GM19324 (cell line): Measurements from ENCODE around the gene GPR31.

Source experiments
- ATAC-seq: cut with Tn5 transposase; IDR thresholded peaks from one replicate; pipeline ENCODE4 v1.9.1; 2021; ENCODE audit warnings: mild to moderate bottlenecking, moderate library complexity; ENCODE audit not compliant: unreplicated experiment, low FRiP score

The GPR31 gene

DNA sequence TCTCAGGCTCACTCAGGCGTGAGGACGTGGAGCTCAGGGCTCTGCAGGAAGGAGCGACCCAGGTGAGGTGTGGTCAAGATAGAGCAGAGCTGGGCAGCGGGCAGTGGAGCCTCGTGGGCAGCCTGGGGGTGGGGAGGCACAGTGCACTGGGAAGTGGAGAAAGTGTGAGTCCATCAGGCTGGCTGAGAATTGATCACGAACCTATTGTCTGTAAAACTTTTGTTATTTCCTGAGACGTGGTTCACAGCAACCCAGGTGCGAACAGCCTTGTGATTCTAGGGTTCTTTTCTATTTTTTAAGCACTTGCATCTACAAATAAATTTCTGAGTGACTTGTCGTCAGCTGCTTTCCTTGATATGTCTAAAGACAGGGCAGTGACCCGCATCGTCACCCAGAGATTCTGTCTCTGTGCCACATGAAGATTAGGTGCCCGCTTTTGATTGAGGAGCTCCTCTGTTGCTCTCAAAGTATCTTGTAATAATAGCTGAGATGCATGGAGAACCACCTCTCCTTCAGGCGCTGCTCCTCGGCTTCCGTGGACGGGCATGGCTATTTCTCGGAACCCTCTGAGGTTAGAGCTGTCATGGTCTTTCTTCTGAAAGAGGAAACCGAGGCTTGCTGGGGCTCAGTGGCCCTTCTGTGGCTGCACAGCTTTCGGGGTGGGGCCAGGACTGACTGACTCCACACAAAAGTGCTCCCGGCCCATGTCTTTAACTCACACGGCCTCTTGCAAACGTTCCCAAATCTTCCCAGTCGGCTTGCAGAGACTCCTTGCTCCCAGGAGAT, 35.5 kb downstream of the GPR31 start:
- ATAC-seq, result peak; percentile 35

DNA sequence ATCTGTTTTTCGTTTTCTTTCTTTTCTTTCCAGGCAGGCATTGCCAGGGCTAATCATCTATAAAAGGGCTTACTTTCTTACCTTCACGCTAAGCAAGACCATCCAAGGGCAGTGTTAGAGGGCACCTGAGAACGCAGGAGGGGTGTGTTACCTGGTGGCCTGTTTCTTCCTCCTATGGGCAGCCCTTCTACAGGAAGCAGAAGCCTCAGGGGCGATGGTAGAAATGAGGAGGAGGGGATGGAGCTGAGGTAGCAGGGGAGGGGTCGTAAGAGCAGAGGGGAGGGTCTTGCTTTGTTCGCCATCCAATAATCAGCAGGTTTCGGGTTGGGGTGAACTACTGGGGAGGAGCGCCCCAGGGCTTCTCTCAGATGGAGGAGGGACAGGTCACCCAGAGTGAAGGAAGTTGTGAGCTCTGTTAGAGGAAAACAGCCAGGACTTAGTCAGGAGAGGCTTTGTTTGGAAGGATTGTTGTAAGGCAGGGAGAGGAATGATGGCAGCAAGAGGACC, 36.4 kb downstream of the GPR31 start:
- ATAC-seq, result no peak

DNA sequence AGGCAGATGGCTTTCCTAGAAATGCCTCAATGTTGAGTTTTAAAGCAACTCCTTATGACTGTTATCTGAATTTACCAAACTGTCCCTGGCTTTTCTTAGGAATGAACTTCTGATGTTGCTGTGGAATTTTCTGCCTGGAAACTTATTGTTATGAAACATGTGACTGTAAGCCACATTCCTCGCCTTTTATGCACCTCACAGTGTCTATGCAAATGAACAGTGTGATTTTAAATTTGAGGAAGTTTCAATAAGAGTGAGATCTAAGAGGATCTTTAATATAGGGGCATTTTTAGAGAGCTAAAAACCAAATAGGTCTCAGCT, 37.2 kb downstream of the GPR31 start:
- no peak for ATAC-seq

DNA sequence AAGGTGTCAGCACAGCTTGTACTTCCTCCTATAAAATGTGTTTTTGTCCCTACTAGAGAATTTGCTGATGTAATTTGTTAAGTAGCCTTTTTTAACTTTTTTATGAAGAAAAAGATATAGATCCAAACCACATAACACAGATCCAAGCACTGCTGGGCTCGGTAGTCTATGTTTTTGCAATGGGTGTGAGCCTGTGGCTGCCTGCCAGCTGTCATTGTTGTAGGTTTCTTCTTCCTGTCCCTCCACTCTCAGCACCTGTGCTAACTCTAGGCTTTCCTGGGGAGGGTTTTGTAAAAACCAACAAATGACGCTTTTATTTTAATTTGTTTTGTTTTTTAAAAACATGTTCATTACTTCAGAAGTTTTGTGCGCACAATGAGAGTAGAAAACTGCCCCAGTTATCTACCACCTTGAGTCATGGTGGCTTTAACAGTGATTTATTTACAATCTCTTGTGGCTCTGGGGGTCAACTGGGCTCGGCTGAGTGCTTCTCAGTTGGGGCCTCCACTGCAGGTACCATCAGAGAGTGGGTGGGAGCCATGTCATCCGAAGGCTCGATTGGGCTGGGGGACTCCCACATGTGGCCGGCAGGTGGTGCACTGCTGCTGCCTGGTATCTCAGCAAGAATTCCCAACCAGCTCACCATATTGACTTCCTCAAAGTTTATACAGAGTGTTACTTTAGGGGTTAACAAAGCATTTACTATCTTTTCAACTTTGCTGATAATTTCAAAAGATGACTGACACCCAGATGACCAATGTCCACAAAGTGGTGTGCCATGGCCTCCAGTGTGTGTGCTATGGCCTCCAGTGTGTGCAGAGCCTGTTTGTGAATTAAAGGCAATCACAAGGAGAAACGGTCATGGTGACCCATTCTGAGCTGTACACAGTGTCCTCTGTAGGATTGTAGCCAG, 37.9 kb downstream of the GPR31 start:
- ATAC-seq, result no peak

DNA sequence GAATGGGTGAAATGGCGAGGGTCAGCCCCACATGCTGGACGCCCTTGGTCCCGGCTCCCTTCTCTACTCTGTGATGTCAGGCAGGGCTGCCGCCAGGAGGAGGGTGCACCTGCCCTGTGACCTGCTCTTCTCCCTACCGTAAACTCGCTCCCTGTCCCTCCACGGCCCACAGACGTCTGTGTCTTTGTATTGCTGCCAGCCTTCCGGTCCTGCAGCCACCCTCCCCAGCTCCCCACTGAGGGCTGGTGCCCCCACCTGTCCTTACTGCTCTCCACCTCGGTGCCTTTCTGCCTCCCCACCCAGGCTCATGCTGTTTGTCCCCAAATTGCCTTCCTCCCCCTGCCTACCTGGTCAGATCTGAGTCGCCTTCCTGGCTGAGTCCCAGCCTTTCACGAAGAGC, 38.9 kb downstream of the GPR31 start:
- no peak for ATAC-seq

DNA sequence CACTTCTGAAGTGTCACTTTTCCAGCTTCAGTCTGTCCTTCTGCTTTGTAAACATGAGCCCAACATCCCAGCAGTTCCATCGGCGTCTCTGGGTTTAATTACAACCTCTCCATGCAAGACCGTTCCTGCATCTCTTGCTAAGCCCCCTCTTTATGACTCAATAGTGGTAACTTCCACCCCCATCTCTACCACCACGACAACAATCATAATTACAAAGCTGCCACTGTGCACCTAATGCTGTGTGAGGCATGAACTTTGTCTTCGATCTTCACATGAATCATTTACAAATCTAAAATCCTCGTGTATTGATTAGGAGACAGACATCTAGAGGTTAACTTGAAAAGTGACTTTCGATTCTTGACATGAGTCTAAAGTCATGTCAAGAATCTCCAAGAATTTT, 39.8 kb downstream of the GPR31 start:
- no peak for ATAC-seq

DNA sequence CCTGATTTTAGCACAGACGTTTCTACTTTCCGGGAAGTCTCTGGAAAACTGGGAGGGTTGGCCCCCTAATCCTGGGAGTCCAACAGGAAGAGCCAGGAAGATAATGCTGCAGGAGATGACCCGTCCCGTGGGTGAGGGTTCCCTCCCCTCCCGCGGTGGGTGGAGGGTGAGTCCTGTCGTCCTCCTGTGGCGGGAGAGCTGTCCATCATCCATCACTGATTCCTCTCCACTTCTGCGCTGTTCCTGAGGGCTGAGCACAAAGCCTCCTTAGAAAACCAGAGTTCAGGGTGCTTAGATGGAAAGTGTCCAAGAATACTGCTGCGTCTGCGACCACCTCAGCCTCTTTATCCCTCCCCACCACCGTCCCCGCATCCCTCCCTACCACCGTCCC, 40.9 kb downstream of the GPR31 start:
- ATAC-seq, result no peak

DNA sequence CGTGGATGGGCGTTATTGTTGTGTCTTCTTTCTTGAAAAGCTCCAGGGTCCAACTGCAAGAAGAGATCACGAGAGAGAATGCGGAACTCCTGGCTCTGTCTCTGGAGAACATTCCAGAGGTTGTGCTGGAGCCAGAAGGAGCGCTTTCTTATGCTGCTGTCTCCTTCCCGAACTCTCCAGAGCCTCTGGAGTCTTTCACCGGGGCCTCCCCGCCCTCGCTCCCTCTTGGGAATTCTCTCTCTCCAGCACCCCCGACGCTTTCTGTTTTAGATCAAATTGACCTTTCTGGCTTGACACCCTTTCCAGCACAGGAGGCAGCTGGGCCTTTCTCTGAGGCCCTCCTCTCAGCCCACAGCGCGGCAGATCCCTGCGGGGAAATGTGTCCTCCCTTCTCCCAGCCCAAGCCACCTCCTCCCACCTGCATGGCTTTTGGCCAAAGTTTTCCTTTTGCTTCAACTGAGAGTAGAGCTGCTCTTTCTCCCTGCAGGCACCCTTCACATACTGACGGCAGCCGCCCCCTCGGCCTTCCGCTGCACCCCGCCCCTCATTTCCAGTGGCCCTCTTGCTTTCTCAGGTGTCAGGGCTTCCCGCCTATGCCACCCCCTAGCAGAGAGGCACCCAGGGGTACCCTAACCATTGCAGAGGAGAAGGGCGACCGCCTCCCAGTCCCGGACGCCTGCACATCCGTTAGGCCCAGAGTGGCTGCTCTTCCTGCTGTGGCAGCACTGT, 41.5 kb downstream of the GPR31 start:
- ATAC-seq, result no peak

DNA sequence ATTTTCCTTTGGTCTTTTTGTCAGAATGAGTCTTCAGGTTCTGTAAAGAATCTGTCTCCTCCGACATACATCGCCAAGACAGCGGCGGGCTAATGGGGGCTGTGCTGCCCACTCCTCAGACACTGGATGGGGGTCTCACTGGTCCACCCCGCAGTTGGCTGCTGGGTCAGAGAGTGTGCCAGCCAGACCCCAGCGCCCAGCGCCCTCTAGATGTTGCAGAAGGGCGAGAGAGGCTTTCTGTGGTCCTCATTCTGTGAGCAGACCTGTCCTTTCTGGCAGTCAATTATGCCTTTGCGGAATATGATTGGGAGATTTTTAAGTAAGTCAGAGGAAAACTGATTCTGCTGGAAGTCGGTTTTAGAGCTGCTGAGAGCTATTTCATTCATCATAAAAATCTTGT, 42.7 kb downstream of the GPR31 start:
- no peak for ATAC-seq

DNA sequence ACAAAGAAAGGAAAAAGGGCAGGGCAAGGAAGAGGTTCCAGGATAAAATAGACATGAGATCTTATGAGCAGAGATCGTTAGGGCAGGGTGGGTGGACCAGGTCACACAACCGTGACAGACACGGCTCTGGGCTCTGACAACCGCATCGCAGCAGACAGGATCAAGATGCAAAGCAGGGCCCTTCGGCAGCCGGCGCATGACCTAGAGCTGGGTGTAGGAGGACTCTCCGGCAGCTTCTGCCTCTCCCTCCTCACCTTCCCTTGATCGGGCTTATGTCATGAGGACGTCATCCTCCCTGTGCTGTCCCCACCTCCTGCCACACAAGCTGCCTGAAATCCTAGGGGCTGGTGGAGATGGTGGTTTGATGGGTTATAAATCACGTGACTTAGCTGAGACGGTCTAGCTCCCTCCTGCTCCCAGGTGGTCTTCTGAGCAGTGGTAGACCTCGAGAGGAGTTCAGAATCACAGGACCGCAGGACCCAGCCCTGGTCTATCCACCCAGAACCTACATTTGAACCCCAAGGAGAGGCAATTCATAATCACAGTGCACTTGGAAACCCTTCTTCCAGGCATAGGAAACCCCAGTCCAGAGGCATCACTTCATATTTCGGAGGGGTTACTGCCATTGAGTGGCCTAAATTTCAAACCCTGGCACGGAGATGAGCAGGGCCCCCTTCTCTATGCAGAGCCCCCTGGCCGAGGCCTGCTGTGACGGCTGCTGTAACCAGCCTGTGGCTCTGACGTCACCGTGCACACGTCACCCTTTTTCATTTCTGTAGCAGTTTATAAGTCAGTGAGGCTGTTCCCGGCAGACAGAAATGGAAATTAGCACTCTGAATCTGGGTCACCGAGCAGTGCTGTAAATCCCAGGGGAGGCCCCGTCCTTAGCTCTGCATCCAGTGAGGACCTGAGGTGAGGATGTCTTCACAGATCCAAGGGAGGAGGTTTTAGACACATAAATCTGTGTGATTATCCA, 43.6 kb downstream of the GPR31 start:
- ATAC-seq, result peak; percentile 93

DNA sequence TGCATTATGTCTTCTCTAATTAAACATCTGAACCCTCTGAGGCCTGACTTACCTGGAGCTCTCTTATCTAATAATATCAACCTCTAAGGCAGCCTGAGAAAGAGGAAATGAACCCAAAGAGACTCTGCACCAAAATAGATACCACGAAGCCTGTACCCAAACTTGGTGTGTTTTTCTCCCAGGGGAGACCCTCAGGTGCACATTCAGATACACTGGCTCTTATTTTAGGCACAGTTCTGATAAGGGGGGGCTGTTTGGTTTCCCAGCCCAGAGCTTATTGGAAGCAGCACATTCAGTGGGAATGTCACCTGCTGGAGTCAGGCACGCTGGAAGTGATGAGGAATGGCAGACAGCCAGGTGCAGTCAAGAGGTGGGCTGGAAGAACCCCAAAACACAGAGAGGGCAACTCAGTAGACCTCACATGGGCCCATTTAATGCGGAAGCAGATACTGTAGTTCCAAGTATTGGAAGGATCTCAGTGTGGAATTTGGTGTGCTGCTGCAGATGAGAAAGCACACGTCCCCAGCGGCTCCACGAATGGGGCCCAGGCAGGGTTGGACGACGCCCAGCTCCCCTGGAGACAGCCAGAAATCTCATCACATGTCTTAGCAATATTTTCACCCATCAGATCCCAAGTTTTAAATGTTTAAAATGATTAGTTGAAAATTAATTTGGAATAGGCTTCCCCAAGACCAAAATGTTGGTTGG, 44.6 kb downstream of the GPR31 start:
- ATAC-seq, result peak; percentile 63

DNA sequence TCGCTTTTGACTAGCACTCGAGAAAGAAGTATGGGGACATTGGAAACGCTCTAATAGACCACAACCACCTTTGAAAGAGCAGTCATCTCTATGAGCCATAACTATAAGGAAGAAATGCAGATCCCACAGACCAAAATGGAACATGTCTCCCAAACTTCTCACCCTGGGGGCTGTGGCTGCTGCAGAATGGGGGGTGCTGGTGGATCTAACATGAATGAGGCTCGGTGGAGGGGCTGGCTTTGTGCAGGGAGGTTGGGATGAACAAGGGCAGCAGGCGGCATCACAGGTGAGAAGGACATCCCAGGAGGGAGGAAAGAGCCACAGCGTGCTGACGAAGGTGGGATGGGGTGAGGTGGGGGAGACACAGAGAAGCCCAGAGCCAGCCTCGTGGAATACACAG, 45.4 kb downstream of the GPR31 start:
- ATAC-seq, result no peak

DNA sequence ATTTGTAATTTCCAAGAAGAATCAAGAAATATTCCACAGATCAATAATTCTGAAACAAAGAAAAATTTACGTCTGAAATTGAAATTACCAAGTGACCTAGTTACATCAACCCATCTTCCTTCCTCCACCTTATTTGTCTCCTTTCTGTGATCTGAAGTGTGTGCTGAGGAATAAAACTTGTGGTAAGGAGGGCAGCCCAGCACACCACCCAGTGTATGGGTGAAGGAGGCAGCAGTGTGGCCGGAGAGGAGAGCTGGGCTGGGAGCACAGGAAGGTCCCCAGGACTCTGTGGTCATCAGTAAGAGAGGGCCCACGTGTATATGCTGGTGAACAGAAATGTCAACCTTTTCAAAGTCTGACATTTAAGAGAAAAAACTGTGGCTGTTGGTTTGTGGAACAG, 46.2 kb downstream of the GPR31 start:
- no peak for ATAC-seq

DNA sequence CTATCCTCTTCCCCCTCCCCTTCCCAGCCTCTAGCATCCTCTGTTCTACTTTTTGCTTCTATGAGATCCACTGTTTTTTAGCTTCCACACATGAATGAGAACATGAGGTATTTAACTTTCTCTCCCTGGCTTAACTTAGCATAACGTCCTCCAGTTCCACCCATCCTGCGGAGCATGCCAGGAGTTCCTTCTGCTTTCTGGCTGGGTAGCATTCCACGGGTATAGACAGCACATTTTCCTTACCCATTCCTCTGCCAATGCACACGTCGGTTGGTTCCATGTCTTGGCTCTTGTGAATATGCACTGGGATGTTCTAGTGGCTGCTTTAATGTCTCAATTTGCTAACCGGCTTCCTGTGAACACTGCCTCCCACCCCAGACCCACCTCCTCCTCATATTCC, 48.1 kb downstream of the GPR31 start:
- ATAC-seq, result no peak

DNA sequence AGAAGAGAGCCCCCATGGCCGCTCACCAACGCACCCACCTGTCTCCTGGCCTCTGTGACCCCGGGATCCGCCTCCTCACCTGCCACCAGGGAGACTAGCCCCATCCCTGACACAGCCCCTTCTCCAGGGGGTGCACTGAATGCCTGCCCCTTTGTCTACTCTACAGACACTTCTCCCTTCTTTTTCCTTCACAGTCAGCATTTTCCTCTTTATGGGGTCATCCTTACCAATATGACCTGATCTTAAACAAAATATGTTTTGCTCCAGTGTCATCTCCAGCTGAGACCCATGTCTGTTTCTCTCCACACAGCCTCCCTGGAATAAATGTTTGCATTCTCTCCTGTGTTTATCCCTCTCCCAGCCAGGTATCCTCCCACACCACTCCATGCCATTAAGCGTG, 49.5 kb downstream of the GPR31 start:
- no peak for ATAC-seq

DNA sequence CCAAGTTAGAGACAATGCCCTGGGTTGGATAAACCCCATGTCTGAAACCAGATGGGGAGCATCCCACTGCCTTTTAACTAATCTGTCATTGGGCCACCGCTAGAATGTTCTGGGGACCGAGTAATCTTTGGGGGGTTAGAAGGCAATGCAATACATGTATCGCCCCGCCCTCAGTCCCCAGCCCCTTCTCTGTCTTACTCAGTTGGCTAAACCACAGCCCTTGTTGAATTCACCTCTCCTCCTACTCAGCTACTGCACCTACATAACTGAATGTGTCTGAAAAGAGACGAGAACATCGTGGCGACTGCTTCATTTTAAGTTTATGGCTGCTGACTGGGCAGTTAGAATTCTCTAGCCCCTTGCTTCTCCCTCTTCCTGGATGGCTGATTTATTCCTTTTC, 50.0 kb downstream of the GPR31 start:
- ATAC-seq, result no peak

DNA sequence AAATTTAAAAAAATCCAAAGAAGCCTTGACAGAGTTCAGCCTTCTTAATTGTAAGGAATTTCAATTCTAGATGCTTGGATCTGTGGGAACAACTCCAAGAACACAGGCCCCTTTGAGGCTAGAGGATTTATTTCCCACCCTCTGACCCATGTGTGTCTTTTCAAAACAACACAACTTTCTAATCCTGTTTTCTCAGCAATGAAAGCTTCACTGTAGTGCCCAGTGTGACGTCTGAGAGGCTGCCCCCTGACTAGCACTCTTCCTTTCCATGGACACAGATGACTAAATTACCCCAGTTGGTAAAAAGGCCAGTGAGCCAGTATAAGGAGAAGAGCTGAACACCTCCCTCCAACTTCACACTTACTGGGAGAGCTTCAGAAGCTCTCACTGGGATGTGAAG, 51.4 kb downstream of the GPR31 start:
- no peak for ATAC-seq
